ENCODE data around the gene PRKCB.
A peak's percentile ranks its signal among the peaks of the same experiment; 100 is the strongest.
"Not testable (repeated sequence)": the region's sequence is repeated elsewhere in the genome, so short reads cannot be mapped to it uniquely, and the experiment has no call there.

Gene PRKCB

DNA sequence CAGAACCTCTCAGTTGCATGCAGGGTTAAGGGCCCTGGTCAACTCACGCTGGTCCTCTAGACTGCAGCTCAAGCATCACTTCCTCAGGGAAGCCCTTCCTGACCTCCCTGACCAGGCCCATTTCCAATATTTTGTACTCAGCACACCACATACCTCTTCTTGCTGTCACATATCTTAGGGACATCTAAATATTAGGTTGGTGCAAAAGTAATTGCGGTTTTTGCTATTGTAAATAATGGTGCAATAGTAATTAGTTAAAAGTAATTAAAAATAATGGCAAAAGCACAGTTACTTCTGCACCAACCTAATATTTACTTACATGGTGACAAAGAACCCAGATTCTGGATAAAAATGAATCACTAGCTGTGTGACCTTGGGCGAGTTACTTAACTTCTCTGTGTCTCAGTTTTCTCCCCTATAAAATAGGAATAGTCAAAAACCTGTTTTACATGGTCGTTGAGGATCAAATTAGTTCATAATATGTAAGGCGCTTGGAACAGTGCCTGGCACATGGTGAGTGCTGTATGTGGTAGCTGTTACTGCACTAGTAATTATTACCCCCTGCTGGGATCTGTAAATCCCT lies 177.4 kb downstream of the PRKCB start:
- no peaks in the 10 kb centered on the region for H3K27me3 ChIP-seq (ENCODE audit: insufficient read depth, low read length, poor library complexity, severe bottlenecking)
- H3K4me1 ChIP-seq (ENCODE audit: insufficient read depth, low read length, poor library complexity, severe bottlenecking) = peaks cover 51% of the 10 kb centered on the region
- peaks cover 20% of the 10 kb centered on the region; the same call in 1 of the 2 replicates for H3K79me2 ChIP-seq (ENCODE audit: insufficient read depth, low read length)
- H3K9me2 ChIP-seq (replicated peaks; ENCODE audit: low read depth, low read length) = no peaks in the 10 kb centered on the region
- peak overlapping the region; percentile 63 for H3K4me3 ChIP-seq (ENCODE audit: low read length, poor library complexity, severe bottlenecking)
- H4K20me1 ChIP-seq (ENCODE audit: insufficient read depth, low read length, poor library complexity, severe bottlenecking) = no peaks in the 10 kb centered on the region
- peak overlapping the region; percentile 74 for H3K4me2 ChIP-seq (ENCODE audit: low read depth, low read length, poor library complexity, severe bottlenecking)
- peaks cover 10% of the 10 kb centered on the region; the same call in 1 of the 2 replicates for H3F3A ChIP-seq (ENCODE audit: low read depth)
- no peak overlapping the region for H2AFZ ChIP-seq (ENCODE audit: low read length)
- TF ChIP-seq, protein P1, sequence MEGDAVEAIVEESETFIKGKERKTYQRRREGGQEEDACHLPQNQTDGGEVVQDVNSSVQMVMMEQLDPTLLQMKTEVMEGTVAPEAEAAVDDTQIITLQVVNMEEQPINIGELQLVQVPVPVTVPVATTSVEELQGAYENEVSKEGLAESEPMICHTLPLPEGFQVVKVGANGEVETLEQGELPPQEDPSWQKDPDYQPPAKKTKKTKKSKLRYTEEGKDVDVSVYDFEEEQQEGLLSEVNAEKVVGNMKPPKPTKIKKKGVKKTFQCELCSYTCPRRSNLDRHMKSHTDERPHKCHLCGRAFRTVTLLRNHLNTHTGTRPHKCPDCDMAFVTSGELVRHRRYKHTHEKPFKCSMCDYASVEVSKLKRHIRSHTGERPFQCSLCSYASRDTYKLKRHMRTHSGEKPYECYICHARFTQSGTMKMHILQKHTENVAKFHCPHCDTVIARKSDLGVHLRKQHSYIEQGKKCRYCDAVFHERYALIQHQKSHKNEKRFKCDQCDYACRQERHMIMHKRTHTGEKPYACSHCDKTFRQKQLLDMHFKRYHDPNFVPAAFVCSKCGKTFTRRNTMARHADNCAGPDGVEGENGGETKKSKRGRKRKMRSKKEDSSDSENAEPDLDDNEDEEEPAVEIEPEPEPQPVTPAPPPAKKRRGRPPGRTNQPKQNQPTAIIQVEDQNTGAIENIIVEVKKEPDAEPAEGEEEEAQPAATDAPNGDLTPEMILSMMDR (conservative IDR thresholded peaks at IDR 0.05; ENCODE audit: low read length) = no peak
- no peak for TF ChIP-seq EZH2phosphoT487 (IDR thresholded peaks at IDR 0.05; ENCODE audit: borderline replicate concordance)
- peak overlapping the region; percentile 52 for H3K9ac ChIP-seq (ENCODE audit: low read depth, low read length, poor library complexity, severe bottlenecking)
- no peaks in the 10 kb centered on the region for H3K36me3 ChIP-seq (ENCODE audit: insufficient read depth, low read length)
- no peaks in the 10 kb centered on the region for H3K9me3 ChIP-seq (ENCODE audit: insufficient read depth, low read depth, low read length)

DNA sequence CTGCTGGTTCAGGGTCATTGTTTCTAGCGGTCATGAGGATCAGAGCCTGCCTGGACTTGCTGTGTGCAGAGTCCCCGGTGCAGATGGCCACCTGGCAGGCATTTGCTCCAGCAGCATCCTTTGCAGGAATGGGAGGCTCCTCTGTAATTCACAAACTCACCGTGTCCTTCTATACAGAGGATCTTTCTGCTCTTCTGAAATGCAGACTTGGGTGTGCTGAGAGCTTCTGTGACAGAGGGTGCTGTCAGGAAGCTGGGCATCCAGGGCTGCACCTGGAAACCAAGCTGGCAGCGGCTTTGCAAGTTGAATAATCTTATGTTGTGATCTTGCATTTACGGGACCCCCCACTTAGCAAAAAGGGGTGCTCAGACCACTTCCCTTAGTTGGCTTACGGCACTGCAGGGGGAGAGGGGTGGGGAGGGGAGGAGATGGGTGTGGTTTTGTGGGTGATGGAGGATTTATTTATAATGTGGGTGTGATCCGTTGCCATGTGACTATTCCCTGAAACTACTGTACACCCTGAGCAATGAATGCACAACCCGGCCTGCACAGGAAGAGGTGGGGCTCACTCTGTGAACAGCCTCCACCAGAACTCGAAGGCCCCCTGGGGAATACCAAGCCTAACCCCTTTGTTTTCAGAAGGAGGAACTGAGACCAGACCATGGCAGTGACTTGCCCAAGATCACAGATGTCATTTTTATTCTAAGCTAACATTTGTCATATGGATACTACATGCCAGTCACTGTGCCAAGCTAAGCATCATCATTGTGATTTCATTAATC lies 178.3 kb downstream of the PRKCB start:
- H3K4me2 ChIP-seq (ENCODE audit: low read depth, low read length, poor library complexity, severe bottlenecking) = peak overlapping the region; percentile 74
- H4K20me1 ChIP-seq (ENCODE audit: insufficient read depth, low read length, poor library complexity, severe bottlenecking) = no peaks in the 10 kb centered on the region
- TF ChIP-seq EZH2phosphoT487 (IDR thresholded peaks at IDR 0.05; ENCODE audit: borderline replicate concordance) = no peak
- H3F3A ChIP-seq (ENCODE audit: low read depth) = peaks cover 10% of the 10 kb centered on the region; the same call in 1 of the 2 replicates
- peaks cover 47% of the 10 kb centered on the region for H3K4me1 ChIP-seq (ENCODE audit: insufficient read depth, low read length, poor library complexity, severe bottlenecking)
- 0 out of 2 replicates have a peak overlapping the region, but pooled peaks have one; percentile 32 for H2AFZ ChIP-seq (ENCODE audit: low read length)
- peak overlapping the region; percentile 63 for H3K4me3 ChIP-seq (ENCODE audit: low read length, poor library complexity, severe bottlenecking)
- H3K9me3 ChIP-seq (ENCODE audit: insufficient read depth, low read depth, low read length) = no peaks in the 10 kb centered on the region
- H3K9me2 ChIP-seq (replicated peaks; ENCODE audit: low read depth, low read length) = no peaks in the 10 kb centered on the region
- peaks cover 12% of the 10 kb centered on the region; the same call in 1 of the 2 replicates for H3K79me2 ChIP-seq (ENCODE audit: insufficient read depth, low read length)
- H3K9ac ChIP-seq (ENCODE audit: low read depth, low read length, poor library complexity, severe bottlenecking) = peak overlapping the region; percentile 58
- H3K36me3 ChIP-seq (ENCODE audit: insufficient read depth, low read length) = no peaks in the 10 kb centered on the region
- no peaks in the 10 kb centered on the region for H3K27me3 ChIP-seq (ENCODE audit: insufficient read depth, low read length, poor library complexity, severe bottlenecking)

DNA sequence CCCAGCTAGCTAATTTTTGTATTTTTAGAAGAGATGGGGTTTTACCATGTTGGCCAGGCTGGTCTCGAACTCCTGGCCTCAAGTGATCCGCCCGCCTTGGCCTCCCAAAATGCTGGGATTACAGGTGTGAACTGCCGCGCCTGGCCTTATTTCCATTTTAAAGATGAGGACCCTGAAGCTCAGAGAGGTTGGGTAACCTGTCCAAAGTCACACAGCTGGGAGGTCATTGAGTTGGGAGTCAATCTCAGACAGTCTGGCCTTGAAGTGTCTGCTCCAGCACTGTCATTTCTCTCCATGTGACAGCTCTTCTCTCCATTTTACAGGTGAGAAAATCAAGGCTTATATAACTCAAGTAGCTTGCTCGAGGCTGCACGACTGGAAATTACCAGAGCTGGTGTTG lies 179.2 kb downstream of the PRKCB start:
- H3K27me3 ChIP-seq (ENCODE audit: insufficient read depth, low read length, poor library complexity, severe bottlenecking); H3K36me3 ChIP-seq (ENCODE audit: insufficient read depth, low read length); H3K9me2 ChIP-seq (replicated peaks; ENCODE audit: low read depth, low read length); H3K9me3 ChIP-seq (ENCODE audit: insufficient read depth, low read depth, low read length); H4K20me1 ChIP-seq (ENCODE audit: insufficient read depth, low read length, poor library complexity, severe bottlenecking); H2AFZ ChIP-seq (ENCODE audit: low read length): not testable (repeated sequence)
- H3K4me3 ChIP-seq (ENCODE audit: low read length, poor library complexity, severe bottlenecking) = peak overlapping the region; percentile 63
- peaks cover 11% of the 10 kb centered on the region; the same call in 1 of the 2 replicates for H3K79me2 ChIP-seq (ENCODE audit: insufficient read depth, low read length)
- H3F3A ChIP-seq (ENCODE audit: low read depth) = peaks cover 10% of the 10 kb centered on the region; the same call in 1 of the 2 replicates
- peak overlapping the region; percentile 74 for H3K4me2 ChIP-seq (ENCODE audit: low read depth, low read length, poor library complexity, severe bottlenecking)
- H3K9ac ChIP-seq (ENCODE audit: low read depth, low read length, poor library complexity, severe bottlenecking) = peak overlapping the region; percentile 58
- peaks cover 38% of the 10 kb centered on the region for H3K4me1 ChIP-seq (ENCODE audit: insufficient read depth, low read length, poor library complexity, severe bottlenecking)

- Histone ChIP-seq H3K4me3 (ENCODE audit: low read length, poor library complexity, severe bottlenecking) (no peak overlapping the region), H3K4me2 (ENCODE audit: low read depth, low read length, poor library complexity, severe bottlenecking) (no peak overlapping the region), H4K20me1 (ENCODE audit: insufficient read depth, low read length, poor library complexity, severe bottlenecking) (no peaks in the 10 kb centered on the region), H3K27me3 (ENCODE audit: insufficient read depth, low read length, poor library complexity, severe bottlenecking) (no peaks in the 10 kb centered on the region), H3K9ac (ENCODE audit: low read depth, low read length, poor library complexity, severe bottlenecking) (no peak overlapping the region), H3K36me3 (ENCODE audit: insufficient read depth, low read length) (no peaks in the 10 kb centered on the region), H3K9me2 (replicated peaks; ENCODE audit: low read depth, low read length) (no peaks in the 10 kb centered on the region), H3F3A (ENCODE audit: low read depth) (peaks cover 10% of the 10 kb centered on the region; the same call in 1 of the 2 replicates), H3K79me2 (ENCODE audit: insufficient read depth, low read length) (peaks cover 14% of the 10 kb centered on the region; the same call in 1 of the 2 replicates), H3K9me3 (ENCODE audit: insufficient read depth, low read depth, low read length) (no peaks in the 10 kb centered on the region), H2AFZ (ENCODE audit: low read length) (no peak overlapping the region), H3K4me1 (ENCODE audit: insufficient read depth, low read length, poor library complexity, severe bottlenecking) (peaks cover 40% of the 10 kb centered on the region)
- TF ChIP-seq, protein P1 (conservative IDR thresholded peaks at IDR 0.05; ENCODE audit: low read length) = no peak
Observed at GRCh38 chr16:24015923-24016322, 180.1 kb downstream of the PRKCB start.
